SKM-1 (cell line): ENCODE data around the gene PRKCZ.
A peak's percentile ranks its signal among the peaks of the same experiment; 100 is the strongest.
"Not testable (repeated sequence)": the region's sequence is repeated elsewhere in the genome, so short reads cannot be mapped to it uniquely, and the experiment has no call there.

Source experiments
- DNase-seq: peaks from one replicate; lab custom pipeline; 2025; ENCODE audit not compliant: unreplicated experiment; lab: John Stamatoyannopoulos, UW

The PRKCZ gene

GRCh38 chr1:2132222-2133038, 82.2 kb downstream of the PRKCZ start:
- DNase-seq, result no peak

- peak; percentile 91 for DNase-seq
Observed at GRCh38 chr1:2133039-2133878, 83.0 kb downstream of the PRKCZ start.

DNA sequence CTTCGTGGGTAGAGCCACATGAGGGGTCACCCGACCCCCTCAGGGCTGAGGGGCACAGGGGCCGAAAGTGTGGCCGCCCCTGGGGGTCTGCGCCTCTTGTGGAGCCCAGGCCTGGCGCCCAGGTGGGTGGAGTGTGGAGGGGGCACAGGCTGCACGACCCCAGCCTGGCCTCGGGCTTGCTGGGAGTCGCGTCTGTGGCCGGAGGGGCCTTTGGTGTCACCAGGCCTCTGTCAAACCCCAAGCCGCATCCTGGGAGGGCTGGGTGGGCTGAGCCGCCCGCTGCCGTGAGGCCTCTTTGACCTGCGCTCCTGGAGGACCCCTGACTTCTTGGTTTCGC, 83.6 kb downstream of the PRKCZ start:
- no peak for DNase-seq

DNA sequence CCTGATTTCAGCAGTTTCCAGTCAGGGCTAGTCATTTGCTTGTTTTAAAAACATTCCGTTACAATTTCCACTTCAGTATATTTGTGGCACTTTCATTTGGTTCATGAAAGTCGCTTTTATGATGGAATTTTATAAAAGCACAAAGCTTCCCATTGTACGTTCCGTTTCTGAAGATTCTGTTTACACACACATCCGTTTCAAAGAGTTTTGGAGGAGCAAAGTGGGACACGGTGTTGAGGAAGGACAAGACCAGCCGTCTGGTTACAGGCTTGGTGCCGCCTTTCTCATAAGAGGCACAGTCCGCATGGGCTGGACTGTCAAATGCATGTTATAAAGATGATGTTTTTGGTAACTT, 84.0 kb downstream of the PRKCZ start:
- no peak for DNase-seq

- no peak for DNase-seq
Observed at GRCh38 chr1:2134621-2135307, 84.6 kb downstream of the PRKCZ start.

DNA sequence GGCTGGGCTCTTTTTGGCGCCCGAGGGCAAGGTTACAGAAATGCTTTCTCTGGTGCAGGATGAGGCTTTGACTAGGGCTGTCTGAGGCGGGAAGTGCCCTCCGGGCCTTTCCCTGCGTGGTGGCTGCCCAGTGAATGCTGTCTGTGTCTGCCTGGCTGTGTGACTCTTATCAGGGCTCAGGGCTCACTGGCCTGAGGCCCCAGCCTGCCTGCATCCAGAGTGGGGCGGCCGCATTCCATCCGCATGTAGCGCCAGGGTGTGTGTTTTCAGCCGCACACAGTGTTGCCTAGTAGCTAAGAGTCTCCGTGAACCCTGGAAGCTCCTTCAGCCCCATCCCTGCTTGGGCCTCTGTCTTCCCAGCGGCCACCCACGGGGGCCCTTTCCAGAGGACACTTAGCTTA, 85.2 kb downstream of the PRKCZ start:
- DNase-seq, result no peak

DNA sequence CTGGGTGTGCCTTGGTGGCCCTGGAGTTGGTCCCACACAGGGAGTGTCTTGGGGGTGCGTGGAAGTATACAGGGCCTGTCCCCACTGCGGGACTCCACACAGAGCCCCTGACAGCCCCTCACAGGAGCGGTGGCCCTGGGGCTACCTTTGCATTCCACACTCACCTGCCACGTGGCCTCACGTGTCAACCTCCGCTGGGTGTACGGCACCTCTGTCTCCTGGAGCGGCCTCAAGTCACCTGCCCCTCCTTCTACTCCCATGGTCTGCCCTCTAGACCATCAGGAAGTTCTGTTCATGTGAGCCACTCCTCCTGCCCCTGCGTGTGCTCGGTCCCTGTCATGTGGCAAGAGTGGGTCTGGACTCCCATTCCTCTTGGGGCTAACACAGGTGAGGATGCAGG, 85.7 kb downstream of the PRKCZ start:
- DNase-seq, result no peak

- no peak for DNase-seq
Observed at GRCh38 chr1:2136386-2137235, 86.4 kb downstream of the PRKCZ start.

DNA sequence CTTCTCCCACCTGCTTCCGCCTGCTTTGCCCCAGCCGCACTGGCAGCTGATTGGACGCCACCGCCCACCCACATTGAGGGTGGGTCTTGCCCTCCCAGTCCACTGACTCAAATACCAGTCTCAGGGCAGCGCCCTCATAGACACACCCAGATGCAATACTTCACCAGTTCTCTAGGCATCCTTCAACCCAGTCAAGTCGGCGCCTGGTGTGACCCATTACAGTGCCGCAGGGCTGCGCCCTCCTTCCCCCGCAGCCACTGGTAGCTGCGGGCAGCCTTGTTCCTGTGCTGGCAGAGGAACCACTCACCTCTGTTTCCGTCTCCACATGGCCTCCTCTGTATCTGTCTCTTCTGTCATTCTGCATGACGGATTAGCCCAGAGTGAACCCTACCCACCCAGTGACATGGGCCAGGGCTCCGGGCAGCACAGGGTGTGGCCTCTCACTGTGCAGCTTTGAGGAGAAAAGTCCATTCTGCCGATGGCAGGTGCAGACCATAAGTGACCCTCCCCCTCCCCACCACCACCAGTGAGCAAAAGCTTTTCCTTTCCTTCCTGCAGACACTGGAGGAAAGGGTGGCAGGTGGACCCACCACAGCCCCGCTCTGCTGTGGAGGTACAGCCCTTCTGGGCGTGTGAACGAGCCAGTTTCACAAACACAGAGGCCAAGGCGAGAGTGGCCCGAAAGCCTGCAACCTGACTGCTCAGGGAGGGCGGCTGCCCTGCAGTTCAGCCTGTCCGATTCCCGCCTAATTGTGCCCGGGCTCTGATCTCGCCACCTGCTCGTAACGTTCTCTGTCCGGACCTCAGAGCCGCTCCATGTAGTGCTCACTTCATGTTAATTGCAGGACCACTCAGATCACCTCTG, 87.3 kb downstream of the PRKCZ start:
- no peak for DNase-seq

GRCh38 chr1:2139156-2139555, 88.9 kb downstream of the PRKCZ start:
- DNase-seq, result not testable (repeated sequence)

DNA sequence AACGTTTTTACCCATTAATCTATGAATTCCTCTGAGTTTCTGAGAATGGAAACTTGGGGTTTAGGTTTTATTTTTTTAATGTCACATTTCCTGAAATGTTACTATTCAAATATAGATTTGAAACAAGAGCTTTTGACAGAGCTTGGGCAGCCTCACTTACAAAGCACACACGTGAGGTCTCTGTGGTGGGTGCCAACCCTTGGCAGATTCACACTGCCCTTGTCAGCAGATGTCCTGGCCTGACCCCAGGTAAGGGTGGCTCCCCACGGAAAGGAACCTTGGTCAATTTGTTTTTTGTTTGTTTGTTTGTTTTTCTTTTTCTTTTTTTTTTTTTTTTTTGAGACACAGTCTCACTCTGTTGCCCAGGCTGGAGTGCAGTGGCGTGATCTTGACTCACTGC, 90.8 kb downstream of the PRKCZ start:
- DNase-seq, result no peak

- DNase-seq, result no peak
Observed at GRCh38 chr1:2143814-2144500, 93.7 kb downstream of the PRKCZ start.

GRCh38 chr1:2144501-2145090, 94.4 kb downstream of the PRKCZ start:
- DNase-seq, result no peak

- no peak for DNase-seq
Observed at GRCh38 chr1:2145946-2146835, 96.0 kb downstream of the PRKCZ start.

GRCh38 chr1:2146836-2147517, 96.8 kb downstream of the PRKCZ start:
- no peak for DNase-seq

DNA sequence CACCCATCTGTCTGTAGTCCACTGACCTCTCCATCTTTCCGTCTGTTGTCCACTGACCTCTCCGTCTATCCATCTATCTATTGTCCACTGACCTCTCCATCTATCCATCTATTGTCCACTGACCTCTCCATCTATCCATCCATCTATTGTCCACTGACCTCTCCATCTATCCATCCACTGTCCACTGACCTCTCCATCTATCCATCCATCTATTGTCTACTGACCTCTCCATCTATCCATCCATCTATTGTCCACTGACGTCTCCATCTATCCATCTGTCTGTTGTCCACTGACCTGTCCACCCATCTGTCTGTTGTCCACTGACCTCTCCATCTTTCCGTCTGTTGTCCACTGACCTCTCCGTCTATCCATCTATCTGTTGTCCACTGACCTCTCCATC, 97.7 kb downstream of the PRKCZ start:
- not testable (repeated sequence) for DNase-seq

DNA sequence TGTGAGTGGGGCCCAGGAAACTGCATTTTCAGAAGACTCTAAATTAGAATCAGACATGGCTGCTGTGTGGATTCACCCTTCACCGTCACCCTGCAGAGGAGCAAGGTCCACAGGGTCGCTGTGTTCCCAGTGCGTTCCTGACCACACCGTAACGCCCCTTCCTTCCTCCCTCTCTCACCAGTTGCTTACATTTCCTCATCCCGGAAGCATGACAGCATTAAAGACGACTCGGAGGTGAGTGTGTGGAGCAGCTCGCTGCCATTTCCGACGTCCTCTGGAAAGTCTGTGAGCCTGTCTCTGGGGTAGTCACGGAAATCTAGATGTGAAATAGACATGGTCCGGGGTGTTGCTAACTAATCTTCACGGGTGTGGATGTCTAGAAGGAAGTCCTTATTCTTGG, 98.5 kb downstream of the PRKCZ start:
- peak; percentile 62 for DNase-seq
